ENCODE data around the gene ARHGEF28. TPM values are rescaled to one million over a fixed set of nuclear protein-coding genes. Genes with fewer than 3 reads are reported as not detected.

The ARHGEF28 gene
- total RNA-seq, 4 donors from 2014 or later, result 12.7 to 31.2 (median 19.2) TPM

GRCh38 chr5:73638344-73639095 is 12.5 kb downstream of the ARHGEF28 start:
- H3K27me3 ChIP-seq, result no peaks in the 10 kb centered on the region
- WGBS, result 79% methylated on average over 4 of the region's 4 CpGs
- H3K4me3 ChIP-seq, result no peak overlapping the region
- H3K4me1 ChIP-seq, result peaks cover 0 to 4% (median 0%) of the 10 kb centered on the region in 4 donors
- no peak overlapping the region for H3K27ac ChIP-seq (replicated peaks in 1 of 4)
- intact Hi-C loops (cut with DNase I), result no loop called here
- H3K36me3 ChIP-seq, result no peaks in the 10 kb centered on the region
- no peaks in the 10 kb centered on the region for H3K9me3 ChIP-seq
- TF ChIP-seq POLR2A (IDR thresholded peaks at IDR 0.05; ENCODE audit: low read depth) (no peak), POLR2AphosphoS5 (IDR thresholded peaks at IDR 0.05) (no peak)
- DNase-seq (ENCODE audit: extremely low spot score), result peak; percentile 4

GRCh38 chr5:73640861-73641320 is 14.9 kb downstream of the ARHGEF28 start:
- H3K36me3 ChIP-seq, result no peaks in the 10 kb centered on the region
- DNase-seq (ENCODE audit: extremely low spot score), result no peak
- H3K27me3 ChIP-seq, result no peaks in the 10 kb centered on the region
- H3K27ac ChIP-seq (replicated peaks in 1 of 4), result no peak overlapping the region
- peaks cover 0 to 4% (median 0%) of the 10 kb centered on the region in 4 donors for H3K4me1 ChIP-seq
- H3K4me3 ChIP-seq, result no peak overlapping the region
- TF ChIP-seq EP300 (IDR thresholded peaks at IDR 0.05) (no peak), POLR2A (IDR thresholded peaks at IDR 0.05; ENCODE audit: low read depth) (no peak), CTCF (IDR thresholded peaks at IDR 0.05) (no peak), POLR2AphosphoS5 (IDR thresholded peaks at IDR 0.05) (no peak)
- no peaks in the 10 kb centered on the region for H3K9me3 ChIP-seq
- WGBS, result 55% methylated on average over 1 of the region's 1 CpG
- intact Hi-C loops (cut with DNase I), result no loop called here

GRCh38 chr5:73641811-73642210 is 15.8 kb downstream of the ARHGEF28 start:
- H3K4me1 ChIP-seq, result peaks cover 0 to 4% (median 0%) of the 10 kb centered on the region in 4 donors
- no peak for DNase-seq (ENCODE audit: extremely low spot score)
- TF ChIP-seq POLR2AphosphoS5 (IDR thresholded peaks at IDR 0.05), result no peak
- no peak for TF ChIP-seq POLR2A (IDR thresholded peaks at IDR 0.05; ENCODE audit: low read depth)
- TF ChIP-seq CTCF (IDR thresholded peaks at IDR 0.05), result no peak
- TF ChIP-seq EP300 (IDR thresholded peaks at IDR 0.05), result no peak
- 86% methylated on average over 5 of the region's 5 CpGs for WGBS
- H3K4me3 ChIP-seq, result no peak overlapping the region
- no peaks in the 10 kb centered on the region for H3K36me3 ChIP-seq
- H3K27me3 ChIP-seq, result no peaks in the 10 kb centered on the region
- intact Hi-C loops (cut with DNase I), result no loop called here
- no peak overlapping the region for H3K27ac ChIP-seq (replicated peaks in 1 of 4)
- no peaks in the 10 kb centered on the region for H3K9me3 ChIP-seq

- DNase-seq (ENCODE audit: extremely low spot score), result no peak
- peaks cover 0 to 4% (median 0%) of the 10 kb centered on the region in 4 donors for H3K4me1 ChIP-seq
- no peak overlapping the region for H3K27ac ChIP-seq (replicated peaks in 1 of 4)
- H3K4me3 ChIP-seq, result no peak overlapping the region
- H3K36me3 ChIP-seq, result no peaks in the 10 kb centered on the region
- intact Hi-C loops (cut with DNase I), result no loop called here
- TF ChIP-seq EP300 (IDR thresholded peaks at IDR 0.05) (no peak), CTCF (IDR thresholded peaks at IDR 0.05) (no peak), POLR2AphosphoS5 (IDR thresholded peaks at IDR 0.05) (no peak), POLR2A (IDR thresholded peaks at IDR 0.05; ENCODE audit: low read depth) (no peak)
- H3K27me3 ChIP-seq, result no peaks in the 10 kb centered on the region
- 94% methylated on average over 4 of the region's 4 CpGs for WGBS
- no peaks in the 10 kb centered on the region for H3K9me3 ChIP-seq
Observed at GRCh38 chr5:73642344-73642743, 16.3 kb downstream of the ARHGEF28 start.

- Histone ChIP-seq H3K4me1 (no peaks in the 10 kb centered on the region), H3K4me3 (no peak overlapping the region), H3K27me3 (no peaks in the 10 kb centered on the region), H3K36me3 (no peaks in the 10 kb centered on the region), H3K9me3 (no peaks in the 10 kb centered on the region), H3K27ac (replicated peaks in 1 of 4) (no peak overlapping the region)
- intact Hi-C loops (cut with DNase I), result no loop called here
- 87% methylated on average over 3 of the region's 3 CpGs for WGBS
- DNase-seq (ENCODE audit: extremely low spot score), result no peak
- TF ChIP-seq POLR2AphosphoS5 (IDR thresholded peaks at IDR 0.05), result no peak
- TF ChIP-seq CTCF (IDR thresholded peaks at IDR 0.05), result no peak
- TF ChIP-seq EP300 (IDR thresholded peaks at IDR 0.05), result no peak
Observed at GRCh38 chr5:73644385-73644963, 18.5 kb downstream of the ARHGEF28 start.
